ENCODE results near the gene PLEKHG4B. TPM values are rescaled to one million over a fixed set of nuclear protein-coding genes. Genes with fewer than 3 reads are reported as not detected.
A peak's percentile ranks its signal among the peaks of the same experiment; 100 is the strongest.

PLEKHG4B gene
- total and polyA plus RNA-seq, 2 of the 8 experiments (the other 6 are each of a cell fraction or from before 2014, with no cell fraction given), result 31.1 to 43.6 TPM

DNA sequence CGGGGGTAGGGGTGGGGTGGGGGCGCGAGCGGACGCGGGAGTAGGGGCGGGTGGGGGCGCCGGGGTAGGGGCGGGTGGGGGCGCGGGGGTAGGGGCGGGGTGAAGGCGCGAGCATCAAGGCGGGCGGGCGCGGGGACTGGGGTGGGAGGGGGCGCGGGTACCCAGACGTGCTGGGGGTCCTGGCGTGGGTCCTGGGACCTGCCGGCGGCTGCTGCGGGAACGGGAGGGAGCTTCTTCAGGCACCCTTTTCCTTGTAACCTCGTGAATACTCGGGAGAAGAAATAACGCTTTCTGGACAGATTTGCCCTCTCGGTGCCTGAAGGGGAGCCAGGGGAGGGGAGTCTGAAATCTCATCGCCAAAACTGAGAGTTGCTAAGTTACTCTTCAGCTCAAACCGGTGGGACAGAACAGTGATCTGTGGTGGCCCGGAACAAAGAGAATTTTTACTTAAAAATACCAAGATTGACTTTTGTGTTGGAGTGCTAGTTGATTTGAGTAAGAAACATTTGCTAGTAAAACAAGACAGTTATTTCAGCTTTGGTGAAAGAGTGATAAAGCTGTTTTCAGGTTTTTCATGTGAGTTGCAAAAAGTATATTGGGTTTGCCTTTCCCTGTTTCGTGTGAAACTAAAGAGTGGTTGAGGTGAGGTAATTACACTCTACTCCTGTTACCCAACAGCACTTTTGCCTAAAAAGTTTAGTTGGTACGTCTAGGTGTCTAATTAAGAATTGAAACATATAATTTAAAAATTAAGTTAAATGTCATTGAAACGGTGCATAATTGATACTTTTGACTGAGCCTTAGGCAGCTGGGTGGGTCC is 643 bp downstream of the PLEKHG4B start:
- Histone ChIP-seq H3K4me1 (replicated peaks in 1 of 4; ENCODE audit: control insufficient read depth in 3 of 4, insufficient read depth in 4 of 4, low read length in 3 of 4) (peaks cover 6 to 23% (median 17%) of the 10 kb centered on the region in 4 experiments), H3K56ac (replicated peaks; ENCODE audit: insufficient read length, low read depth, low read length) (no peak overlapping the region), H2BK20ac (ENCODE audit: low read length) (no peak overlapping the region), H3K23me2 (ENCODE audit: low read depth, low read length) (no peaks in the 10 kb centered on the region; the same call in 1 of the 2 replicates), H3K9ac (replicated peaks in 1 of 4; ENCODE audit: extremely low read depth in 1 of 4, low read depth in 3 of 4, low read length in 3 of 4) (peak overlapping the region in 2 of 4 experiments; percentile 20 to 85; a peak in 3 of 7 replicates), H3K4me3 (ENCODE audit: extremely low read depth in 1 of 4, insufficient read depth in 2 of 4, low read depth in 3 of 4, low read length in 4 of 4) (peak overlapping the region; percentile 62 to 83 (median 66)), H3K14ac (ENCODE audit: insufficient read length) (no peak overlapping the region), H3K4ac (replicated peaks; ENCODE audit: insufficient read length, low read depth, low read length) (no peak overlapping the region), H3K79me1 (ENCODE audit: low read depth, low read length) (peaks cover 10% of the 10 kb centered on the region; the same call in 1 of the 2 replicates), H3K18ac (ENCODE audit: extremely low read depth, low read length) (peak overlapping the region; percentile 48; the same call in 1 of the 2 replicates), H4K8ac (ENCODE audit: extremely low read depth, insufficient read depth, low read length) (no peak overlapping the region), H4K91ac (replicated peaks; ENCODE audit: insufficient read length, low read length) (no peak overlapping the region), H3K79me2 (ENCODE audit: control insufficient read depth in 1 of 2, insufficient read depth in 2 of 2, low read length in 2 of 2) (peaks cover 10 to 49% of the 10 kb centered on the region in 2 experiments), H2BK120ac (replicated peaks; ENCODE audit: low read depth, low read length) (peak overlapping the region; percentile 39), H2BK12ac (ENCODE audit: low read depth, low read length) (no peak overlapping the region), H3K23ac (ENCODE audit: insufficient read length) (no peak overlapping the region), H3K27ac (ENCODE audit: low read depth, low read length) (no peak overlapping the region), H3K27me3 (replicated peaks in 1 of 4; ENCODE audit: control insufficient read depth in 3 of 4, extremely low read depth in 1 of 4, insufficient read depth in 3 of 4, low read length in 3 of 4) (no peaks in the 10 kb centered on the region; a peak in 1 of 7 replicates), H4K5ac (ENCODE audit: insufficient read length, low read depth, low read length) (peak overlapping the region; percentile 19), H2BK5ac (ENCODE audit: low read depth, low read length) (no peak overlapping the region), H4K20me1 (replicated peaks in 1 of 2; ENCODE audit: control insufficient read depth in 1 of 2, insufficient read depth in 2 of 2, low read length in 2 of 2) (peaks cover 3 to 22% of the 10 kb centered on the region in 2 experiments), H2AK5ac (ENCODE audit: low read depth, low read length) (no peak overlapping the region), H3K9me3 (ENCODE audit: insufficient read depth in 2 of 2, low read depth in 1 of 2, low read length in 1 of 2) (no peaks in the 10 kb centered on the region), H3K36me3 (ENCODE audit: control insufficient read depth in 2 of 4, insufficient read depth in 4 of 4, low read length in 3 of 4) (peaks cover 3 to 18% (median 7%) of the 10 kb centered on the region in 4 experiments; a peak in 6 of 8 replicates), H2BK15ac (ENCODE audit: low read length) (no peak overlapping the region), H2AFZ (ENCODE audit: low read length) (no peak overlapping the region), H3K4me2 (ENCODE audit: insufficient read depth in 1 of 2, low read depth in 2 of 2, low read length in 2 of 2) (peak overlapping the region; percentile 65 to 84)
- 20% methylated on average over 10 of the region's 37 CpGs; no CpG with 5 or more reads in 1 of the 2 experiments for WGBS, 2 experiments (ENCODE audit: extremely low coverage in 1 of 2, insufficient coverage in 1 of 2, insufficient read length in 1 of 2, insufficient replicate concordance in 2 of 2, low coverage in 1 of 2, low lambda C conversion rate in 2 of 2, missing lambda C conversion rate in 1 of 2)
- CTCF ChIA-PET (ENCODE audit: partially characterized antibody), result interaction anchor here (0.7 to 1.4 kb wide), 4 partner anchors 10 to 96 kb away, joined by 3 read pairs; no protein-coding TSS in a partner anchor
- FAIRE-seq (no peak), DNase-seq (ENCODE audit: low read depth in 1 of 2, low spot score in 2 of 2) (no peak)
- POLR2A ChIA-PET (ENCODE audit: partially characterized antibody), result interaction anchor here (0.8 to 6.3 kb wide), 16 partner anchors 10 to 178 kb away, joined by 3 to 65 read pairs (median 5); partner anchors contain the start of gene PDCD6
- no peak for TF ChIP-seq CHD1 (IDR thresholded peaks at IDR 0.05; ENCODE audit: low read depth, low read length)
- TF ChIP-seq ZNF274 (IDR thresholded peaks at IDR 0.05; ENCODE audit: borderline replicate concordance, extremely low read depth, low read length), result no peak
- TF ChIP-seq SP1 (IDR thresholded peaks at IDR 0.05; ENCODE audit: low read depth, low read length), result no peak
- TF ChIP-seq CTBP2 (IDR thresholded peaks at IDR 0.05; ENCODE audit: borderline replicate concordance, insufficient read depth, insufficient read length, low read length), result no peak
- no peak for TF ChIP-seq SRF (IDR thresholded peaks at IDR 0.05; ENCODE audit: low read depth, low read length)
- TF ChIP-seq RFX5 (IDR thresholded peaks at IDR 0.05; ENCODE audit: borderline replicate concordance, low read depth, low read length), result no peak
- no peak for TF ChIP-seq TAF1 (IDR thresholded peaks at IDR 0.05; ENCODE audit: low read depth, low read length)
- no peak for TF ChIP-seq PHF8 (conservative IDR thresholded peaks at IDR 0.05; ENCODE audit: low read depth, low read length)
- TF ChIP-seq BACH1 (IDR thresholded peaks at IDR 0.05; ENCODE audit: low read length), result no peak
- TF ChIP-seq POU5F1 (IDR thresholded peaks at IDR 0.05; ENCODE audit: low read depth, low read length), result no peak
- TF ChIP-seq, protein P1, sequence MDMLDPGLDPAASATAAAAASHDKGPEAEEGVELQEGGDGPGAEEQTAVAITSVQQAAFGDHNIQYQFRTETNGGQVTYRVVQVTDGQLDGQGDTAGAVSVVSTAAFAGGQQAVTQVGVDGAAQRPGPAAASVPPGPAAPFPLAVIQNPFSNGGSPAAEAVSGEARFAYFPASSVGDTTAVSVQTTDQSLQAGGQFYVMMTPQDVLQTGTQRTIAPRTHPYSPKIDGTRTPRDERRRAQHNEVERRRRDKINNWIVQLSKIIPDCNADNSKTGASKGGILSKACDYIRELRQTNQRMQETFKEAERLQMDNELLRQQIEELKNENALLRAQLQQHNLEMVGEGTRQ (IDR thresholded peaks at IDR 0.05; ENCODE audit: low read length), result no peak
